HepG2 (cell line): Measurements from ENCODE around the gene SLC22A23. TPM values are rescaled to one million over a fixed set of nuclear protein-coding genes. Genes with fewer than 3 reads are reported as not detected.
A peak's percentile ranks its signal among the peaks of the same experiment; 100 is the strongest.

Experiments
- ELF3 ChIP-seq: IDR thresholded peaks from 2 replicates; pipeline ENCODE4 v1.6.1; 2016; ENCODE audit warnings: missing genetic modification reagents, missing compliant biosample characterization
- HNRNPUL1 ChIP-seq: fragments of 200-400 bp; formaldehyde crosslinking; IDR thresholded peaks from 2 replicates; pipeline ENCODE4 v1.6.1; 2017; ENCODE audit warnings: low read depth, mild to moderate bottlenecking, low read length, moderate library complexity
- NRL ChIP-seq: sonication (generic); formaldehyde crosslinking; IDR thresholded peaks from 2 replicates; pipeline ENCODE4 v1.5.0; 2020; ENCODE audit warnings: missing genetic modification reagents, mild to moderate bottlenecking, moderate library complexity, borderline replicate concordance
- SNAPC5 ChIP-seq: sonication (generic); formaldehyde crosslinking; IDR thresholded peaks from 2 replicates; pipeline ENCODE4 v1.8.1; 2023; ENCODE audit warnings: mild to moderate bottlenecking, missing genetic modification reagents, borderline replicate concordance
- STAG1 ChIP-seq: sonication (generic); formaldehyde crosslinking; IDR thresholded peaks from 2 replicates; pipeline ENCODE4 v1.4.0; 2020; ENCODE audit warnings: missing genetic modification reagents
- STAT5B ChIP-seq: sonication (generic); formaldehyde crosslinking; IDR thresholded peaks from 2 replicates; pipeline ENCODE4 v1.4.0; 2020; ENCODE audit warnings: missing genetic modification reagents
- ZBTB1 ChIP-seq: sonication (generic); formaldehyde crosslinking; IDR thresholded peaks from 2 replicates; pipeline ENCODE4 v1.4.0; 2020; ENCODE audit warnings: missing genetic modification reagents, borderline replicate concordance
- ZC3H13 ChIP-seq: sonication (generic); formaldehyde crosslinking; IDR thresholded peaks from 2 replicates; pipeline ENCODE4 v1.8.1; 2023; ENCODE audit warnings: mild to moderate bottlenecking, missing genetic modification reagents, moderate library complexity
- ZNF12 ChIP-seq: sonication (generic); formaldehyde crosslinking; IDR thresholded peaks from 2 replicates; pipeline ENCODE4 v1.5.0; 2020; ENCODE audit warnings: missing genetic modification reagents
- ZNF138 ChIP-seq: sonication (generic); formaldehyde crosslinking; IDR thresholded peaks from 2 replicates; pipeline ENCODE4 v1.5.0; 2020; ENCODE audit warnings: mild to moderate bottlenecking, low read depth, missing genetic modification reagents
- ZNF44 ChIP-seq: sonication (generic); formaldehyde crosslinking; IDR thresholded peaks from 2 replicates; pipeline ENCODE4 v1.5.1; 2020; ENCODE audit warnings: mild to moderate bottlenecking, missing genetic modification reagents
- ZNF549 ChIP-seq: sonication (generic); formaldehyde crosslinking; IDR thresholded peaks from 2 replicates; pipeline ENCODE4 v1.5.0; 2020; ENCODE audit warnings: missing genetic modification reagents
- polyA plus RNA-seq, 8 experiments: library from polyadenylated mRNA; depleted of rRNA in 3 of 8; stranded (reverse) in 7 of 8; unstranded in 1 of 8; fragments of >200 nt; fragmentation: Illumina TruSeq in 4 of 8; extraction: Trizol in 4 of 8; gene quantifications; 2 replicates each; pipeline versions ENCODE4 v1.2.1 to v1.2.3, GENCODE V29; 2011 to 2016; ENCODE audit warnings: low read depth in 4 of 8, missing spikeins in 1 of 8, mixed read lengths in 1 of 8; ENCODE audit not compliant: insufficient read depth in 1 of 8
- total RNA-seq, 5 experiments: library from RNA; depleted of rRNA; stranded (reverse); fragments of >200 nt; fragmentation: Illumina TruSeq; extraction: Trizol; gene quantifications; 2 replicates each; pipeline ENCODE4 v1.2.3, GENCODE V29; 2016; ENCODE audit warnings: low read depth in 1 of 5
- TF ChIP-seq, protein P1 (sequence below), 2 experiments: sonication (generic) in 1 of 2; formaldehyde crosslinking in 1 of 2; IDR thresholded peaks; 2 replicates each; pipeline versions ENCODE4 v1.5.1 to v1.6.1; 2011 to 2020; ENCODE audit warnings: borderline replicate concordance in 1 of 2, low read depth in 1 of 2, low read length in 1 of 2, mild to moderate bottlenecking in 1 of 2, missing genetic modification reagents in 1 of 2, moderate library complexity in 1 of 2
- TF ChIP-seq, protein P2 (sequence below): sonication (generic); formaldehyde crosslinking; IDR thresholded peaks from 2 replicates; pipeline ENCODE4 v1.4.0; 2020; ENCODE audit warnings: missing genetic modification reagents

Gene SLC22A23
- total and polyA plus RNA-seq, 2 of the 13 experiments (the other 11 are each of a cell fraction or from before 2014, with no cell fraction given) = 11.8 to 17.5 TPM

DNA sequence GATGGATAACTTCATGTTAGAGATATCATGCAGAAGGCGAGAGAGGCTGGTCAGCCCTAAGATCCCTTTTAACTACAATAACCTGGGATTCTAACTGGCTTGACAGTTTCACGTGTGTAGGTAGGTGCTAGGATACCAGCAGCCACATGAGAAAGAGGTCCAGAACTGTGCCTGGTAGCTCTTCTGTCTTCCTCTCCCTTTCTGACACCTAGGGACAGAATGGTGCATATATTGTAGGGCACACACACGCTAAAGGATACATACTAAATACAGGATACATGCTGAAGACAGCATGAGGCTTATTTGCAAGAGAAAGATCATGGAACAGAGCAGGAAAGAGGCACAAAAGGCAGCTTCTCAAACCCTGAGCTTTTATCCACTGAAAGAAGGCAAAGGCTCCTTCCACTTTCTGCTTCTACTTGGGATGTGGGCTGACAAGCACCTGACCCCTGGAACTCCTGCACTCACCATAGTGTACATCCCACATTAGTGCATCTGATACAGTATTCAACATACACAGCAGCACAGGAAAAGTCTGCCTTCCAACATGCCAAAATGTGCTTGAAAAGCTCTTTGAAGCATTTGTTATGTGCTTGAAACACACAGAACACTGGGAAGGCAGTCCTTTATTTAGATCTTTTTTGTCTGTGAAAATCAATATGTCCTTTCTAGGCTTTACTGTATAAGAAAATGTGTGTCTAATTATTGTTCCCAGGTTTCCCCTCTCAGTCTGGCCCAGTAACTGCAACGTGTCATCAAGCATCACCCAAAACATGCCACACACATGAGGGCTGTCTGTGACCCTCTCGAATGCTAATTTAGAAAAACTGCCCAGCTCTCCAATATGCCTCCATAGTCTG lies 3.2 kb downstream of the SLC22A23 start (continued):
- TF ChIP-seq NRL (CRISPR knock-in tag) (no peak), ZNF138 (CRISPR knock-in tag) (no peak), STAT5B (CRISPR knock-in tag) (no peak), ZC3H13 (CRISPR knock-in tag) (no peak), HNRNPUL1 (no peak), ZNF12 (CRISPR knock-in tag) (peak; percentile 73; the same call in 1 of the 2 replicates), ZNF44 (CRISPR knock-in tag) (0 out of 2 replicates have a peak, but pooled peaks have one; percentile 61), ELF3 (CRISPR knock-in tag) (no peak), SNAPC5 (no peak), ZNF549 (CRISPR knock-in tag) (no peak), STAG1 (CRISPR knock-in tag) (peak; percentile 44), ZBTB1 (no peak)
- TF ChIP-seq, protein P1, sequence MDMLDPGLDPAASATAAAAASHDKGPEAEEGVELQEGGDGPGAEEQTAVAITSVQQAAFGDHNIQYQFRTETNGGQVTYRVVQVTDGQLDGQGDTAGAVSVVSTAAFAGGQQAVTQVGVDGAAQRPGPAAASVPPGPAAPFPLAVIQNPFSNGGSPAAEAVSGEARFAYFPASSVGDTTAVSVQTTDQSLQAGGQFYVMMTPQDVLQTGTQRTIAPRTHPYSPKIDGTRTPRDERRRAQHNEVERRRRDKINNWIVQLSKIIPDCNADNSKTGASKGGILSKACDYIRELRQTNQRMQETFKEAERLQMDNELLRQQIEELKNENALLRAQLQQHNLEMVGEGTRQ (IDR thresholded peaks at IDR 0.05; ENCODE audit: low read depth, low read length) = no peak
- TF ChIP-seq, protein P1 (CRISPR knock-in tag; IDR thresholded peaks at IDR 0.05; ENCODE audit: borderline replicate concordance) = no peak
- TF ChIP-seq, protein P2, sequence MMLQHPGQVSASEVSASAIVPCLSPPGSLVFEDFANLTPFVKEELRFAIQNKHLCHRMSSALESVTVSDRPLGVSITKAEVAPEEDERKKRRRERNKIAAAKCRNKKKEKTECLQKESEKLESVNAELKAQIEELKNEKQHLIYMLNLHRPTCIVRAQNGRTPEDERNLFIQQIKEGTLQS (CRISPR knock-in tag) = no peak
- TF ChIP-seq, all 625 proteins: peak for 9
